ENCODE measurements around the gene ARID2. TPM values are rescaled to one million over a fixed set of nuclear protein-coding genes. Genes with fewer than 3 reads are reported as not detected.

The ARID2 gene
- total RNA-seq, 1 experiment from 2014 or later: 72.2 TPM

DNA sequence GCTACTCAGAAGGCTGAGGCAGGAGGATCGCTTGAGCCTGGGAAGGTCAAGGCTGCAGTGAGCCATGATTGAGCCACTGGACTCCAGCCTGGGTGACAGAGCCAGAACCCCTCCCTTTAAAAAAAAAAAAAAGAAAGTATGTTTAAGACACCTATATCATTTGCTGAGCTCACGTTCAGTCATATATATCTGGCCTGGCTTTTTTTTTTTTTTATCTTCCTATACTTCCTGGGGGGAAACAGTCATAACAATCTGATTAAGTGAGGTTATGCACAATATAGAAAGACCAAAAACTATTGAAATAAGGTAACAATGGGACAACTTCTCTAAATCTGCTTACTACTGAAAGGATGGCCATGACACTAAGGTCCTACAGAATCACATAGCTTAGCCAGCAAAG lies 9.4 kb upstream of the ARID2 start:
- POLR2A ChIA-PET (ENCODE audit: low non-redundant PET): no interaction called here
- CTCF ChIA-PET: no interaction called here
- BruUV-seq (replicated peaks): no TSS peak
- no peaks in the 10 kb centered on the region for H3K27me3 ChIP-seq (replicated peaks; ENCODE audit: insufficient read depth, low read depth, low read length, poor library complexity)
- no peaks in the 10 kb centered on the region for H3K9me3 ChIP-seq (ENCODE audit: low read depth, low read length, poor library complexity, severe bottlenecking)
- intact Hi-C loops (cut with micrococcal nuclease; ENCODE audit: unreplicated experiment): no loop called here
- H3K27ac ChIP-seq (ENCODE audit: low read depth, low read length, poor library complexity, severe bottlenecking): no peak overlapping the region
- no peak for DNase-seq (ENCODE audit: low spot score)
- TF ChIP-seq CTCF (conservative IDR thresholded peaks at IDR 0.05; ENCODE audit: low read depth, low read length): no peak
- TF ChIP-seq EZH2 (IDR thresholded peaks at IDR 0.05; ENCODE audit: borderline replicate concordance, low read depth, low read length, poor library complexity, severe bottlenecking): no peak
- H3K4me3 ChIP-seq (ENCODE audit: low read depth, low read length, poor library complexity, severe bottlenecking): no peak overlapping the region
- no peaks in the 10 kb centered on the region for H3K36me3 ChIP-seq (ENCODE audit: insufficient read depth, low read length, poor library complexity, severe bottlenecking)
- peaks cover 23% of the 10 kb centered on the region for H3K4me1 ChIP-seq (ENCODE audit: insufficient read depth, low read length, poor library complexity, severe bottlenecking)

DNA sequence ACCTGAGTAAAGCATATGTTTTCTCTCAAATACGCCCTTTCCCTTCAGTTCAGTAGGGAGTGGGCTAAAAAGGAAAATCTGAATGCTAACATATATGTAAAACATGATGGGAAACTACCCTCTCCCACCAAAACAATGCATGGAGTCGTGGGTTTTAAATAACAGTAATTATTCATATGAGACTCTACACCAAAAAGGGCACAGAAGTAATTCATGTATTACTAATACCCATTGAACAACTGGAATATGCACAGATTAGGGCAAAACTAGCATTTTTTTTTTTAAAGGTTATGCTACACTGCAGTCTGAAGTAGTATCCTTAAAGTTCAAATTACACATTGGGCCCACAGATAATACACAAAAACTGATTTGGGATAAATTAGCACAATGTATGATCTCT lies 8.1 kb upstream of the ARID2 start:
- CTCF ChIA-PET: no interaction called here

DNA sequence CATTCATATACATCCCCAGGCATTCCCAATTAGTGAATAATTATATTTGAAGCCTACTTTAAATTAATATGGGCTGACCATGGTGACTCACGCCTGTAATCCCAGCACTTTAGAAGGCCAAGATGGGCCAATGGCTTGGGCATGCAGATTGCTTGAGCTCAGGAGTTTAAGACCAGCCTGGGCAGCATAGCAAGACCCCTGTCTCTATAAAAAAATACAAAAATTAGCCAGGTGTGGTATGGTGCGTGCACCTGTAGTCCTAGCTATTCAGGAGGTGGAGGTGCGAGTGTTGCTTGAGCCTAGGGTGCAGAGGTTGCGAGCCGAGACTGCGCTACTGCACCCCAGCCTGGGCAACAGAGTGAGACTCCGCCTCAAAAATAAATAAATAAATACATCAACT lies 7.6 kb upstream of the ARID2 start:
- ChIA-PET POLR2A (ENCODE audit: low non-redundant PET) (no interaction called here), CTCF (no interaction called here)
- Histone ChIP-seq H3K9me3 (ENCODE audit: low read depth, low read length, poor library complexity, severe bottlenecking) (no peaks in the 10 kb centered on the region), H3K4me3 (ENCODE audit: low read depth, low read length, poor library complexity, severe bottlenecking) (no peak overlapping the region), H3K36me3 (ENCODE audit: insufficient read depth, low read length, poor library complexity, severe bottlenecking) (no peaks in the 10 kb centered on the region), H3K27ac (ENCODE audit: low read depth, low read length, poor library complexity, severe bottlenecking) (no peak overlapping the region), H3K27me3 (replicated peaks; ENCODE audit: insufficient read depth, low read depth, low read length, poor library complexity) (no peaks in the 10 kb centered on the region), H3K4me1 (ENCODE audit: insufficient read depth, low read length, poor library complexity, severe bottlenecking) (peaks cover 23% of the 10 kb centered on the region)
- TF ChIP-seq EZH2 (IDR thresholded peaks at IDR 0.05; ENCODE audit: borderline replicate concordance, low read depth, low read length, poor library complexity, severe bottlenecking) (no peak), CTCF (conservative IDR thresholded peaks at IDR 0.05; ENCODE audit: low read depth, low read length) (no peak)
- intact Hi-C loops (cut with micrococcal nuclease; ENCODE audit: unreplicated experiment): no loop called here
- no peak for DNase-seq (ENCODE audit: low spot score)
- no TSS peak for BruUV-seq (replicated peaks)

More for the DNA sequence above, 8.1 kb upstream of the ARID2 start:
- no TSS peak for BruUV-seq (replicated peaks)
- no peaks in the 10 kb centered on the region for H3K36me3 ChIP-seq (ENCODE audit: insufficient read depth, low read length, poor library complexity, severe bottlenecking)
- H3K27me3 ChIP-seq (replicated peaks; ENCODE audit: insufficient read depth, low read depth, low read length, poor library complexity): no peaks in the 10 kb centered on the region
- TF ChIP-seq EZH2 (IDR thresholded peaks at IDR 0.05; ENCODE audit: borderline replicate concordance, low read depth, low read length, poor library complexity, severe bottlenecking): no peak
- TF ChIP-seq CTCF (conservative IDR thresholded peaks at IDR 0.05; ENCODE audit: low read depth, low read length): no peak
- POLR2A ChIA-PET (ENCODE audit: low non-redundant PET): no interaction called here
- intact Hi-C loops (cut with micrococcal nuclease; ENCODE audit: unreplicated experiment): no loop called here
- H3K9me3 ChIP-seq (ENCODE audit: low read depth, low read length, poor library complexity, severe bottlenecking): no peaks in the 10 kb centered on the region
- peaks cover 23% of the 10 kb centered on the region for H3K4me1 ChIP-seq (ENCODE audit: insufficient read depth, low read length, poor library complexity, severe bottlenecking)
- DNase-seq (ENCODE audit: low spot score): no peak
- H3K27ac ChIP-seq (ENCODE audit: low read depth, low read length, poor library complexity, severe bottlenecking): no peak overlapping the region
- no peak overlapping the region for H3K4me3 ChIP-seq (ENCODE audit: low read depth, low read length, poor library complexity, severe bottlenecking)
